HCT116 (cell line): Measurements from ENCODE around the gene MALSU1.

ENCODE experiments used
- CTCF ChIP-seq, 3 experiments: fragments of 200-600 bp in 1 of 3; sonication (generic) in 1 of 3; IDR thresholded peaks in 2 of 3; conservative IDR thresholded peaks in 1 of 3; 2 replicates each; pipeline ENCODE4 v1.5.1; 2012 to 2017; ENCODE audit warnings: low read depth in 2 of 3, low read length in 2 of 3, antibody characterized with exemption in 1 of 3, borderline replicate concordance in 1 of 3, control low read depth in 1 of 3, mild to moderate bottlenecking in 1 of 3, mixed read lengths in 1 of 3, mixed run types in 1 of 3, moderate library complexity in 1 of 3; ENCODE audit not compliant: insufficient read depth in 1 of 3
- EZH2 ChIP-seq: fragments of 200-600 bp; sonication (generic); IDR thresholded peaks from 2 replicates; pipeline ENCODE4 v1.6.1; 2017; ENCODE audit warnings: antibody characterized with exemption, mixed run types
- JUND ChIP-seq: IDR thresholded peaks from 2 replicates; pipeline ENCODE4 v1.6.1; 2012
- POLR2AphosphoS5 ChIP-seq: IDR thresholded peaks from 2 replicates; pipeline ENCODE4 v1.6.1; 2011; ENCODE audit warnings: mild to moderate bottlenecking, low read depth, low read length, moderate library complexity
- REST ChIP-seq: IDR thresholded peaks from 2 replicates; pipeline ENCODE4 v1.6.1; 2012; ENCODE audit warnings: low read depth

- TF ChIP-seq CTCF (IDR thresholded peaks at IDR 0.05 in 2 of 3, conservative IDR thresholded peaks at IDR 0.05 in 1 of 3; ENCODE audit: borderline replicate concordance in 1 of 3, insufficient read depth in 1 of 3, low read depth in 2 of 3, low read length in 2 of 3) (no peak), POLR2AphosphoS5 (no peak), REST (no peak), JUND (no peak), EZH2 (no peak)
Observed at GRCh38 chr7:23254051-23254681, 45.0 kb upstream of the MALSU1 start.
